ENCODE results near the gene UBAC2. TPM values are rescaled to one million over a fixed set of nuclear protein-coding genes. Genes with fewer than 3 reads are reported as not detected.

UBAC2 gene
- total and polyA plus RNA-seq, 2 donors (not counting 3 experiments of a cell fraction or from before 2014, with no cell fraction given): 45.7 to 54.4 TPM

GRCh38 chr13:99260216-99260615 lies 59.6 kb downstream of the UBAC2 start:
- Histone ChIP-seq H3K4me1 (ENCODE audit: control insufficient read depth, extremely low read depth, insufficient read depth, low read length) (peaks cover 18% of the 10 kb centered on the region), H3K79me2 (ENCODE audit: control insufficient read depth, insufficient read depth, low read length) (no peaks in the 10 kb centered on the region), H3K27me3 (ENCODE audit: control insufficient read depth in 2 of 2, insufficient read depth in 2 of 2, low read length in 2 of 2) (no peaks in the 10 kb centered on the region), H3K4me3 (replicated peaks in 1 of 3; ENCODE audit: insufficient read depth in 1 of 3, low read depth in 1 of 3, low read length in 3 of 3) (no peak overlapping the region), H3K9me3 (replicated peaks; ENCODE audit: control insufficient read depth, insufficient read depth, low read length) (no peaks in the 10 kb centered on the region), H3K9me1 (replicated peaks; ENCODE audit: control insufficient read depth, extremely low read depth, insufficient read depth, low read length) (no peaks in the 10 kb centered on the region), H3K4me2 (ENCODE audit: insufficient read depth, low read length) (no peak overlapping the region), H3K27ac (ENCODE audit: insufficient read depth, low read depth, low read length) (no peak overlapping the region), H2AFZ (ENCODE audit: low read depth, low read length) (no peak overlapping the region), H3K9ac (replicated peaks; ENCODE audit: extremely low read depth, insufficient read depth, low read length) (no peak overlapping the region), H4K20me1 (replicated peaks; ENCODE audit: control insufficient read depth, extremely low read depth, insufficient read depth, low read length) (no peaks in the 10 kb centered on the region), H3K36me3 (ENCODE audit: control insufficient read depth in 2 of 2, extremely low read depth in 1 of 2, insufficient read depth in 2 of 2, low read length in 2 of 2) (no peaks in the 10 kb centered on the region)
- no TSS peak for BruUV-seq (replicated peaks)
- ChIA-PET POLR2A (no interaction called here), CTCF (interaction anchor here (2.5 kb wide), 1 partner anchor 9 kb away, joined by 14 read pairs; no protein-coding TSS in a partner anchor)
- intact Hi-C loops (cut with micrococcal nuclease): loop anchor here (10.0 kb wide), 2 partner anchors 175 to 225 kb away; no protein-coding TSS in a partner anchor
- TF ChIP-seq MAX (IDR thresholded peaks at IDR 0.05; ENCODE audit: insufficient read depth, insufficient read length) (no peak), POLR2A (IDR thresholded peaks at IDR 0.05; ENCODE audit: low read depth, low read length) (no peak), GATA2 (IDR thresholded peaks at IDR 0.05; ENCODE audit: insufficient read depth, insufficient read length, low read depth, low read length) (no peak), EZH2 (IDR thresholded peaks at IDR 0.05; ENCODE audit: borderline replicate concordance, low read depth, low read length, severe bottlenecking) (no peak), POLR2AphosphoS5 (IDR thresholded peaks at IDR 0.05; ENCODE audit: insufficient read depth, low read depth, low read length) (no peak), CTCF (IDR thresholded peaks at IDR 0.05; ENCODE audit: extremely low read depth in 1 of 2, insufficient read depth in 1 of 2, low read depth in 1 of 2, low read length in 2 of 2) (no peak), FOS (IDR thresholded peaks at IDR 0.05; ENCODE audit: borderline replicate concordance, insufficient read depth, low read length) (no peak), JUN (IDR thresholded peaks at IDR 0.05; ENCODE audit: borderline replicate concordance, insufficient read depth, insufficient read length, low read depth) (no peak)
- FAIRE-seq: no peak
- dilution Hi-C loops (cut with MboI; ENCODE audit: extremely low pct_ligation_motif_present, low sequenced_read_pairs): loop anchor here (25.0 kb wide), 1 partner anchor 98 kb away; no protein-coding TSS in a partner anchor
- DNase-seq (ENCODE audit: low read depth, low spot score): no peak
